Karpas-422 (cell line): ENCODE results near the gene MRPS18A. TPM values are rescaled to one million over a fixed set of nuclear protein-coding genes. Genes with fewer than 3 reads are reported as not detected.

ENCODE experiments used
- DNase-seq: peaks from one replicate; pipeline ENCODE4 v3.0.0-alpha.2; 2015
- H2AFZ ChIP-seq: fragments of 200-600 bp; sonication (generic); 2 replicates; pipeline ENCODE4 v1.6.1; 2014; ENCODE audit warnings: antibody characterized with exemption, low read length, mixed read lengths
- H3K27ac ChIP-seq: fragments of 200-600 bp; sonication (generic); 2 replicates; pipeline ENCODE4 v1.5.1; 2014; ENCODE audit warnings: mild to moderate bottlenecking, low read length, moderate library complexity
- H3K27me3 ChIP-seq: fragments of 200-600 bp; sonication (generic); 2 replicates; pipeline ENCODE4 v1.6.1; 2014; ENCODE audit warnings: low read length, mixed read lengths
- H3K36me3 ChIP-seq: fragments of 200-600 bp; sonication (generic); 2 replicates; pipeline ENCODE4 v1.6.1; 2014; ENCODE audit warnings: low read length, mixed read lengths; ENCODE audit not compliant: insufficient read depth
- H3K4me1 ChIP-seq: fragments of 200-600 bp; sonication (generic); 2 replicates; pipeline ENCODE4 v1.6.1; 2014; ENCODE audit warnings: mild to moderate bottlenecking, low read length, mixed read lengths
- H3K4me2 ChIP-seq: fragments of 200-600 bp; sonication (generic); 2 replicates; pipeline ENCODE4 v1.6.1; 2014; ENCODE audit warnings: low read length, low read depth, mild to moderate bottlenecking; ENCODE audit not compliant: poor library complexity, severe bottlenecking
- H3K4me3 ChIP-seq: fragments of 200-600 bp; sonication (generic); 2 replicates; pipeline ENCODE4 v1.5.1; 2014; ENCODE audit warnings: mild to moderate bottlenecking, antibody characterized with exemption, low read length, mixed read lengths
- H3K79me2 ChIP-seq: fragments of 200-600 bp; sonication (generic); 2 replicates; pipeline ENCODE4 v1.6.1; 2014; ENCODE audit warnings: mild to moderate bottlenecking, low read length, mixed read lengths
- H3K9ac ChIP-seq: fragments of 200-600 bp; sonication (generic); 2 replicates; pipeline ENCODE4 v1.6.0; 2014; ENCODE audit warnings: low read length
- H3K9me2 ChIP-seq: fragments of 200-600 bp; sonication (generic), shearing (Covaris generic); replicated peaks from 2 replicates; pipeline ENCODE4 v1.6.0; 2014; ENCODE audit warnings: mild to moderate bottlenecking, low read length, moderate library complexity; ENCODE audit not compliant: insufficient read depth
- H3K9me3 ChIP-seq: fragments of 300-700, 200-600 bp; sonication (generic); 2 replicates; pipeline ENCODE4 v1.6.1; 2014; ENCODE audit warnings: low read length, mixed read lengths
- H4K20me1 ChIP-seq: fragments of 200-600 bp; sonication (generic); 2 replicates; pipeline ENCODE4 v1.6.1; 2014; ENCODE audit warnings: mild to moderate bottlenecking, antibody characterized with exemption, low read length, low read depth; ENCODE audit not compliant: insufficient read depth
- total RNA-seq: library from RNA; depleted of rRNA; stranded (reverse); fragments of >200 nt; shearing (Covaris generic); gene quantifications from 2 replicates; pipeline ENCODE4 v1.2.3, GENCODE V29; 2014; ENCODE audit warnings: low replicate concordance

Gene MRPS18A
- total RNA-seq, 1 experiment from 2014 or later, result 53.2 TPM

GRCh38 chr6:43714311-43715055 lies 26.9 kb upstream of the MRPS18A start:
- Histone ChIP-seq H3K9me3 (no peaks in the 10 kb centered on the region), H3K27ac (peak overlapping the region; percentile 34; the same call in 1 of the 2 replicates), H3K36me3 (no peaks in the 10 kb centered on the region), H3K79me2 (no peaks in the 10 kb centered on the region), H3K9me2 (no peaks in the 10 kb centered on the region), H3K4me1 (peaks cover 32% of the 10 kb centered on the region), H4K20me1 (peaks cover 6% of the 10 kb centered on the region; the same call in 1 of the 2 replicates), H3K4me3 (peak overlapping the region; percentile 51; the same call in 1 of the 2 replicates), H3K9ac (0 out of 2 replicates have a peak overlapping the region, but pooled peaks have one; percentile 10), H3K4me2 (peak overlapping the region; percentile 68), H2AFZ (no peak overlapping the region), H3K27me3 (no peaks in the 10 kb centered on the region)
- DNase-seq, result peak; percentile 51

- Histone ChIP-seq H3K36me3 (no peaks in the 10 kb centered on the region), H3K27me3 (no peaks in the 10 kb centered on the region), H3K4me3 (no peak overlapping the region), H3K4me1 (peaks cover 34% of the 10 kb centered on the region), H3K79me2 (no peaks in the 10 kb centered on the region), H3K27ac (no peak overlapping the region), H3K9me3 (no peaks in the 10 kb centered on the region), H4K20me1 (peaks cover 6% of the 10 kb centered on the region; the same call in 1 of the 2 replicates), H3K9ac (no peak overlapping the region), H3K9me2 (no peaks in the 10 kb centered on the region), H2AFZ (no peak overlapping the region), H3K4me2 (no peak overlapping the region)
- peak; percentile 53 for DNase-seq
Observed at GRCh38 chr6:43713643-43714310, 26.2 kb upstream of the MRPS18A start.

- H3K9me2 ChIP-seq, result no peaks in the 10 kb centered on the region
- H3K27me3 ChIP-seq, result no peaks in the 10 kb centered on the region
- no peaks in the 10 kb centered on the region for H3K9me3 ChIP-seq
- H2AFZ ChIP-seq, result no peak overlapping the region
- H3K4me3 ChIP-seq, result no peak overlapping the region
- DNase-seq, result no peak
- H3K4me2 ChIP-seq, result no peak overlapping the region
- H3K9ac ChIP-seq, result no peak overlapping the region
- H3K79me2 ChIP-seq, result no peaks in the 10 kb centered on the region
- no peak overlapping the region for H3K27ac ChIP-seq
- H4K20me1 ChIP-seq, result peaks cover 8% of the 10 kb centered on the region; the same call in 1 of the 2 replicates
- H3K36me3 ChIP-seq, result no peaks in the 10 kb centered on the region
- H3K4me1 ChIP-seq, result peaks cover 38% of the 10 kb centered on the region
Observed at GRCh38 chr6:43712579-43712978, 25.0 kb upstream of the MRPS18A start.

- Histone ChIP-seq H3K9ac (no peak overlapping the region), H3K4me2 (no peak overlapping the region), H3K4me1 (peaks cover 53% of the 10 kb centered on the region), H2AFZ (no peak overlapping the region), H3K36me3 (no peaks in the 10 kb centered on the region), H3K27me3 (no peaks in the 10 kb centered on the region), H4K20me1 (peaks cover 18% of the 10 kb centered on the region; the same call in 1 of the 2 replicates), H3K9me3 (no peaks in the 10 kb centered on the region), H3K9me2 (no peaks in the 10 kb centered on the region), H3K79me2 (no peaks in the 10 kb centered on the region), H3K27ac (no peak overlapping the region), H3K4me3 (no peak overlapping the region)
- no peak for DNase-seq
Observed at GRCh38 chr6:43710576-43710975, 23.0 kb upstream of the MRPS18A start.

GRCh38 chr6:43709654-43710303 lies 22.2 kb upstream of the MRPS18A start:
- H3K4me1 ChIP-seq, result peaks cover 53% of the 10 kb centered on the region
- no peak overlapping the region for H3K4me2 ChIP-seq

GRCh38 chr6:43708860-43709653 lies 21.5 kb upstream of the MRPS18A start:
- no peak overlapping the region for H2AFZ ChIP-seq
- H3K79me2 ChIP-seq, result no peaks in the 10 kb centered on the region
- peaks cover 53% of the 10 kb centered on the region for H3K4me1 ChIP-seq
- H3K27ac ChIP-seq, result no peak overlapping the region
- H3K36me3 ChIP-seq, result no peaks in the 10 kb centered on the region
- H4K20me1 ChIP-seq, result peaks cover 15% of the 10 kb centered on the region; the same call in 1 of the 2 replicates
- no peaks in the 10 kb centered on the region for H3K27me3 ChIP-seq
- no peak overlapping the region for H3K9ac ChIP-seq
- no peak overlapping the region for H3K4me3 ChIP-seq
- DNase-seq, result no peak
- no peaks in the 10 kb centered on the region for H3K9me2 ChIP-seq
- no peaks in the 10 kb centered on the region for H3K9me3 ChIP-seq
- H3K4me2 ChIP-seq, result no peak overlapping the region

More at GRCh38 chr6:43709654-43710303, 22.2 kb upstream of the MRPS18A start:
- Histone ChIP-seq H3K9ac (no peak overlapping the region), H3K27ac (no peak overlapping the region), H3K36me3 (no peaks in the 10 kb centered on the region), H4K20me1 (peaks cover 15% of the 10 kb centered on the region; the same call in 1 of the 2 replicates), H3K9me2 (no peaks in the 10 kb centered on the region), H3K27me3 (no peaks in the 10 kb centered on the region), H3K4me3 (no peak overlapping the region), H2AFZ (no peak overlapping the region), H3K9me3 (no peaks in the 10 kb centered on the region), H3K79me2 (no peaks in the 10 kb centered on the region)
- DNase-seq, result no peak

GRCh38 chr6:43707767-43708166 lies 20.2 kb upstream of the MRPS18A start:
- no peak overlapping the region for H2AFZ ChIP-seq
- peaks cover 60% of the 10 kb centered on the region for H3K4me1 ChIP-seq
- no peak overlapping the region for H3K27ac ChIP-seq
- H3K4me2 ChIP-seq, result no peak overlapping the region
- no peaks in the 10 kb centered on the region for H3K9me2 ChIP-seq
- H3K27me3 ChIP-seq, result no peaks in the 10 kb centered on the region
- H3K9ac ChIP-seq, result no peak overlapping the region
- H3K4me3 ChIP-seq, result no peak overlapping the region
- no peaks in the 10 kb centered on the region for H3K9me3 ChIP-seq
- H3K36me3 ChIP-seq, result no peaks in the 10 kb centered on the region
- no peak for DNase-seq
- H3K79me2 ChIP-seq, result no peaks in the 10 kb centered on the region
- H4K20me1 ChIP-seq, result peaks cover 25% of the 10 kb centered on the region; the same call in 1 of the 2 replicates
